Chondrocyte (in vitro differentiated cells): ENCODE results near the gene KIF6. TPM values are rescaled to one million over a fixed set of nuclear protein-coding genes. Genes with fewer than 3 reads are reported as not detected.

Experiments used
- DNase-seq: peaks from one replicate; pipeline ENCODE4 v3.0.0; 2021; ENCODE audit warnings: mixed read lengths, low spot score
- H3K27ac Mint-ChIP-seq: one replicate; pipeline ENCODE4 v1.8.0; 2021; ENCODE audit warnings: mild to moderate bottlenecking, moderate library complexity, mixed read lengths; ENCODE audit not compliant: unreplicated experiment
- H3K27me3 Mint-ChIP-seq: 2 replicates; pipeline ENCODE4 v1.8.0; 2021; ENCODE audit warnings: low read depth, mixed read lengths
- H3K36me3 Mint-ChIP-seq: 2 replicates; pipeline ENCODE4 v1.8.0; 2021; ENCODE audit warnings: low read depth, mixed read lengths
- H3K4me1 Mint-ChIP-seq: 2 replicates; pipeline ENCODE4 v1.8.0; 2021; ENCODE audit warnings: low read depth, mild to moderate bottlenecking, mixed read lengths
- H3K4me3 Mint-ChIP-seq: one replicate; pipeline ENCODE4 v1.8.0; 2021; ENCODE audit warnings: mild to moderate bottlenecking, moderate library complexity, mixed read lengths; ENCODE audit not compliant: unreplicated experiment
- H3K9me3 Mint-ChIP-seq: 2 replicates; pipeline ENCODE4 v1.8.0; 2021; ENCODE audit warnings: low read depth, mixed read lengths
- total RNA-seq: library from RNA; stranded (reverse); gene quantifications from 3 replicates; pipeline ENCODE4 v1.2.1, GENCODE V29; 2021
- TF ChIP-seq, protein P1 (sequence below): fragments of 200-600 bp; sonication (generic); IDR thresholded peaks from 2 replicates; pipeline ENCODE4 v1.5.0; 2021; ENCODE audit warnings: antibody characterized with exemption, mild to moderate bottlenecking, moderate library complexity

KIF6 gene
- total RNA-seq, 1 donor from 2014 or later: 0.62 TPM

DNA sequence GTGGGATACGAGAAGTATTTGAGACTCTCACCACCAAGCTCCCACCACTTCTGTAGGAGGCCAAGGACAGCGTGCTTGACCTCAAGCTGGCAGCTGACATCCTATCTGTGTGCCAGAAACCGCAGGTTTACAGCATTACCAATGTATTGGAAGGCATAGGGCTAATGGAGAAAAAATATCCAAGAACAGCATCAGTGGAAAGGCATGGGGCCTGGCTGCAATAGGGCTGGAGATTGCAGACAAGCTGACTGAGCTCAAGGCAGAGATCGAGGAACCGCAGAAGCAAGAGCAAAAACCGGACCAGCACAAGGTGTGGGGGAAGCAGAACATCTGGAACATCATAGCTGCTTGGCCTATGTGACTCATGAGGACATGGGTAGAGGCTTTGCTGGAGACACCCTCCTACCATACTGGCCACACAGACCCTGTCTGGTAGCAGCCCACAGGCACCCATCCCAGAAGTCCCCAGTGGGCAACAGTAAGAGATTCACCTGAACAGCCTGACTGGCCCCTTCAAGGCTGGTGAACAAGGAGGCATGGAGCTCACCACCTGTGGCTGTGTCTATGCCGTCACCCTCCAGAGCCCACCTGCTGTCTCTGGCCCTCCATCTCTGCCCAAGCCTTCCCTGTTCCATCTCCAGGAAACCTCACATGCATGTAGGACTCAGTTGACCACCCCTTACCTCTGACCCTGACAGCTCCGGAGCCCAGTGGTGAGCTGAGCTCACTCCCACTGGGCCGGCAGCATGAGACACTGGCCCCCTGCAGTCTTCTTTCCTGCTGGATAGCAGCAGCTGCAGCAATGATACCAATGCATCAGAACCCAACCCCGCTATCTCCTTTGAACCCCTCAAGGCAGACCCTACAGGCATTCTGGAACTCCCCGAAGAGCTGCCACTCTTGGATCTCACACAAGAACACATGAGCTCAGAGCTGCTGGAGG lies 171.1 kb downstream of the KIF6 start:
- Mint-ChIP-seq H3K9me3 (peaks cover 7% of the 10 kb centered on the region), H3K27ac (peak overlapping the region; percentile 74), H3K36me3 (no peaks in the 10 kb centered on the region), H3K4me1 (peaks cover 46% of the 10 kb centered on the region), H3K27me3 (no peaks in the 10 kb centered on the region), H3K4me3 (no peak overlapping the region)
- TF ChIP-seq, protein P1, sequence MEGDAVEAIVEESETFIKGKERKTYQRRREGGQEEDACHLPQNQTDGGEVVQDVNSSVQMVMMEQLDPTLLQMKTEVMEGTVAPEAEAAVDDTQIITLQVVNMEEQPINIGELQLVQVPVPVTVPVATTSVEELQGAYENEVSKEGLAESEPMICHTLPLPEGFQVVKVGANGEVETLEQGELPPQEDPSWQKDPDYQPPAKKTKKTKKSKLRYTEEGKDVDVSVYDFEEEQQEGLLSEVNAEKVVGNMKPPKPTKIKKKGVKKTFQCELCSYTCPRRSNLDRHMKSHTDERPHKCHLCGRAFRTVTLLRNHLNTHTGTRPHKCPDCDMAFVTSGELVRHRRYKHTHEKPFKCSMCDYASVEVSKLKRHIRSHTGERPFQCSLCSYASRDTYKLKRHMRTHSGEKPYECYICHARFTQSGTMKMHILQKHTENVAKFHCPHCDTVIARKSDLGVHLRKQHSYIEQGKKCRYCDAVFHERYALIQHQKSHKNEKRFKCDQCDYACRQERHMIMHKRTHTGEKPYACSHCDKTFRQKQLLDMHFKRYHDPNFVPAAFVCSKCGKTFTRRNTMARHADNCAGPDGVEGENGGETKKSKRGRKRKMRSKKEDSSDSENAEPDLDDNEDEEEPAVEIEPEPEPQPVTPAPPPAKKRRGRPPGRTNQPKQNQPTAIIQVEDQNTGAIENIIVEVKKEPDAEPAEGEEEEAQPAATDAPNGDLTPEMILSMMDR: no peak
- no peak for DNase-seq

DNA sequence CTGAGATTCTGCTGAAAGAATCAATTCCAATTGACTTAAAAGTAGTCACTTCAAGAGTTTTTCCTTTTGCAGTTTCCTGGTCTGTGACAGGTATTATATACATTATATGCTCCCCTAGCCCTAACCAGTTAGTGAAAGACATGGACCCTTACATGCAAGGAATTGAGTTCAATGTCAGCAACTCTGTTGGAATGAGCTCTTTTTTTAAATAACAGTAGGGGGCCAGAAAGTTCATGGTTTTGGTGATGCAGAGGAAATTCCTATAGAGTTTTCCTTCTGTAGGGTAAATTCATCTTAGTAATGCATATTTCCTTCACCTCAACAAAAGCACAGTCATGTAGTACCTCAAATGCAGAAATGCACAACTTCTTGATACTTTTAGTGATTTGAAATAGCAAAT lies 172.2 kb downstream of the KIF6 start:
- no peak for DNase-seq
- Mint-ChIP-seq H3K27me3 (no peaks in the 10 kb centered on the region), H3K4me1 (peaks cover 41% of the 10 kb centered on the region), H3K36me3 (no peaks in the 10 kb centered on the region), H3K9me3 (peaks cover 7% of the 10 kb centered on the region), H3K4me3 (no peak overlapping the region), H3K27ac (peak overlapping the region; percentile 18)
- TF ChIP-seq, protein P1: peak; percentile 23

DNA sequence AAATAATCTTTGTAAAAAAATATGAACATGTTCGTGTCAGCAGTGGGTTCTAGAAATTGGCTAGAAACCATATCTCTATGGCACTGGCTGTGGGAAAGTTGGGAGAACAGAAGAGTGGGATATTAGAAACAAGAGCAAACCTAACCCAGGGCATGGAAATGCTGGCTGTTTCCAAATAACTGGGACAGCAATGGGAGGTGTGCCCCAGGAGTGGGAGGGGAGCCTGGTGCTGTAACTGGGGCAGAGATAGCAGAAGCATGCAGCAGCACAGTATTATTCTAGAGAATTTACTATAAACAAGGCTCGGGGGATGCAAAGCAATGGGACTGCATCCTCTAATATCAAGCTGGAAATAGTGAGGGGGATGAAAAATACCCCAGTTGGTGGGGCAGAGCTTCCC lies 175.0 kb downstream of the KIF6 start:
- H3K9me3 Mint-ChIP-seq: peaks cover 7% of the 10 kb centered on the region
- H3K4me1 Mint-ChIP-seq: peaks cover 42% of the 10 kb centered on the region
- DNase-seq: no peak

DNA sequence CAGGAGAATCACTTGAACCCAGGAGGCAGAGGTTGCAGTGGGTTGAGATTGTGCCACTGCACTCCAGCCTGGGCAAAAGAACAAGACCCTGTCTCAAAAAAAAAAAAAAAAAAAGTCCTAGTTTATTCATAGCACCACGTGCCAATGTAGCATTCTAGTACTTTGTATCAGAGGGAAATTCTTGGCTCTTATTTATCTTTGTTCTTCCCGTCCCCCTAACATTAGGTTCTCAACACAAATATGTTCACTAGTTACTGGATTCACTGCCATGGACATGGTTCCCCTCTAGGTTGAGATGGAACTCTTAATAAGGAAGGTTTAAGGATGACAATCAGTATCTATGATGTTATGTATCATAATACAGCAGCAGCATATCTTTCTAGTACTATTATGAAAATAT lies 178.5 kb downstream of the KIF6 start:
- Mint-ChIP-seq H3K4me3 (no peak overlapping the region), H3K27ac (no peak overlapping the region), H3K27me3 (no peaks in the 10 kb centered on the region), H3K9me3 (peaks cover 7% of the 10 kb centered on the region), H3K36me3 (no peaks in the 10 kb centered on the region), H3K4me1 (peaks cover 35% of the 10 kb centered on the region)
- TF ChIP-seq, protein P1: no peak
- DNase-seq: no peak

More for the DNA sequence above, 175.0 kb downstream of the KIF6 start:
- H3K27ac Mint-ChIP-seq: no peak overlapping the region
- no peaks in the 10 kb centered on the region for H3K27me3 Mint-ChIP-seq
- TF ChIP-seq, protein P1: no peak
- H3K4me3 Mint-ChIP-seq: no peak overlapping the region
- no peaks in the 10 kb centered on the region for H3K36me3 Mint-ChIP-seq

DNA sequence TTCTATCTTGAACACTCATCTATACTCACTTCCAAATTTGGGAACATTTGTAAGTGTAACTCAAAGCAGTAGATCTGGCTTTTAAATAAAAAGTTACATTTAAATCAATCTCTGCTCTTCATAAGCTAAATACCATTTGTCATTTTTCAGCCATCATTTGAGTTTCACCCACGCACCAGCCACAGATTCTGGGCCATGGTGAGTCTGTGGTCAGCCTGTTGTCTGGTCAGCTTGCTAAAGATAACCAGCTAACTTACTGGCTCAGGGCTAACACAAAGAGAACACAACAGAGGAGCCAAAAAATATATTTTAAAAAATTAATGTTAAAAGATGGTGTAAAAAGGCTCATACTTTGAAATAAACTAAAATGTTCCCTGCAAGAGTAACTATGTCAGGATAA lies 181.3 kb downstream of the KIF6 start:
- Mint-ChIP-seq H3K27me3 (no peaks in the 10 kb centered on the region), H3K36me3 (no peaks in the 10 kb centered on the region), H3K4me1 (peaks cover 29% of the 10 kb centered on the region), H3K27ac (peak overlapping the region; percentile 81), H3K9me3 (no peaks in the 10 kb centered on the region), H3K4me3 (no peak overlapping the region)
- DNase-seq: no peak
- TF ChIP-seq, protein P1: no peak
